SK-N-SH (cell line): ENCODE results near the gene CRP.

Experiments
- EP300 ChIP-seq, 2 experiments: IDR thresholded peaks; 2 replicates each; pipeline versions ENCODE4 v1.4.0 to v1.6.1; 2012; ENCODE audit warnings: borderline replicate concordance in 1 of 2, low read depth in 1 of 2, low read length in 1 of 2
- GATA2 ChIP-seq: sonication (generic); formaldehyde crosslinking; IDR thresholded peaks from 2 replicates; pipeline ENCODE4 v1.5.0; 2020; ENCODE audit warnings: mild to moderate bottlenecking, missing genetic modification reagents
- NFIC ChIP-seq: IDR thresholded peaks from 2 replicates; pipeline ENCODE4 v1.4.0; 2012; ENCODE audit warnings: borderline replicate concordance
- SIN3A ChIP-seq: IDR thresholded peaks from 2 replicates; pipeline ENCODE4 v1.6.1; 2012; ENCODE audit warnings: low read depth, mild to moderate bottlenecking, low read length, moderate library complexity, borderline replicate concordance
- SMC3 ChIP-seq: IDR thresholded peaks from 2 replicates; pipeline ENCODE4 v1.6.1; 2012; ENCODE audit warnings: low read depth, low read length, improper control_type of control experiment
- ZBTB33 ChIP-seq: IDR thresholded peaks from 2 replicates; pipeline ENCODE4 v1.4.0; 2012; ENCODE audit warnings: low read depth, borderline replicate concordance
- TF ChIP-seq, protein P1 (sequence below): fragments of 200-600 bp; sonication (generic); IDR thresholded peaks from 2 replicates; pipeline ENCODE4 v1.6.1; 2017; ENCODE audit warnings: antibody characterized with exemption, mild to moderate bottlenecking, moderate library complexity

DNA sequence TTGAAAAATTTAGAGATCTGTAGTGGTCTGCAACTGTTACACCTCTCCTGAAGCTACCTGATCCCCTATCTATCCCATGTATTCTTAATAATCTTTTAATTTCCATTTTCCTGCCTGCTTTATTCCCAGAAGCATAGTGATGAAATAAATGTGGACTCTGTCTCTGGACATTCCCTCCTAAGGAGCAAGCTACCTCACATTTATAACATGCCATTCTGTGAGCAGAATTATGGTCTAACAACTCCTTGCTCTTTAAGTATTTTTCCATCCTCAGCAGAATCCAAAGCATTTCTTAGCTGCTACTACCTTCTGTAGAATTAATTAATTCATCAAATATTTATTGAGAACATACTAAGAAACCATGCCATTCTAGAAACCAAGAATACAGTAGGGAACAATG lies 15.1 kb downstream of the CRP start:
- no peak for TF ChIP-seq NFIC
- no peak for TF ChIP-seq EP300 (IDR thresholded peaks at IDR 0.05; ENCODE audit: borderline replicate concordance in 1 of 2, low read depth in 1 of 2, low read length in 1 of 2)
- TF ChIP-seq, protein P1, sequence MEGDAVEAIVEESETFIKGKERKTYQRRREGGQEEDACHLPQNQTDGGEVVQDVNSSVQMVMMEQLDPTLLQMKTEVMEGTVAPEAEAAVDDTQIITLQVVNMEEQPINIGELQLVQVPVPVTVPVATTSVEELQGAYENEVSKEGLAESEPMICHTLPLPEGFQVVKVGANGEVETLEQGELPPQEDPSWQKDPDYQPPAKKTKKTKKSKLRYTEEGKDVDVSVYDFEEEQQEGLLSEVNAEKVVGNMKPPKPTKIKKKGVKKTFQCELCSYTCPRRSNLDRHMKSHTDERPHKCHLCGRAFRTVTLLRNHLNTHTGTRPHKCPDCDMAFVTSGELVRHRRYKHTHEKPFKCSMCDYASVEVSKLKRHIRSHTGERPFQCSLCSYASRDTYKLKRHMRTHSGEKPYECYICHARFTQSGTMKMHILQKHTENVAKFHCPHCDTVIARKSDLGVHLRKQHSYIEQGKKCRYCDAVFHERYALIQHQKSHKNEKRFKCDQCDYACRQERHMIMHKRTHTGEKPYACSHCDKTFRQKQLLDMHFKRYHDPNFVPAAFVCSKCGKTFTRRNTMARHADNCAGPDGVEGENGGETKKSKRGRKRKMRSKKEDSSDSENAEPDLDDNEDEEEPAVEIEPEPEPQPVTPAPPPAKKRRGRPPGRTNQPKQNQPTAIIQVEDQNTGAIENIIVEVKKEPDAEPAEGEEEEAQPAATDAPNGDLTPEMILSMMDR: no peak
- TF ChIP-seq ZBTB33: no peak
- no peak for TF ChIP-seq SMC3
- no peak for TF ChIP-seq GATA2 (CRISPR knock-in tag)
- no peak for TF ChIP-seq SIN3A
